HepG2 (cell line): ENCODE measurements around the gene MAPK6. TPM values are rescaled to one million over a fixed set of nuclear protein-coding genes. Genes with fewer than 3 reads are reported as not detected.

Experiments used
- AFF4 ChIP-seq: sonication (generic); formaldehyde crosslinking; IDR thresholded peaks from 2 replicates; pipeline ENCODE4 v1.4.0; 2020; ENCODE audit warnings: missing genetic modification reagents
- AHR ChIP-seq: IDR thresholded peaks from 2 replicates; pipeline ENCODE4 v1.6.1; 2018; ENCODE audit warnings: missing genetic modification reagents, missing compliant biosample characterization
- ARID3A ChIP-seq: IDR thresholded peaks from 2 replicates; pipeline ENCODE4 v1.6.1; 2012; ENCODE audit warnings: low read depth, low read length, improper control_type of control experiment
- ATF4 ChIP-seq, 2 experiments: fragments of 450-650 bp in 1 of 2; sonication (generic) in 1 of 2; formaldehyde crosslinking; IDR thresholded peaks; 2 replicates each; pipeline versions ENCODE4 v1.5.0 to v1.8.0; 2020 to 2022; ENCODE audit warnings: mild to moderate bottlenecking in 1 of 2, missing genetic modification reagents in 1 of 2
- CHD4 ChIP-seq: fragments of 200-600 bp; sonication (generic); IDR thresholded peaks from 2 replicates; pipeline ENCODE4 v1.7.0; 2017; ENCODE audit warnings: mild to moderate bottlenecking, low read length, borderline replicate concordance
- DNMT3B ChIP-seq: conservative IDR thresholded peaks from 2 replicates; pipeline ENCODE4 v1.6.1; 2016; ENCODE audit warnings: missing biosample characterization, control low read depth
- ESRRA ChIP-seq: sonication (generic); formaldehyde crosslinking; IDR thresholded peaks from 2 replicates; pipeline ENCODE4 v1.5.1; 2020; ENCODE audit warnings: mild to moderate bottlenecking, low read depth, missing genetic modification reagents
- FIP1L1 ChIP-seq: fragments of 200-400 bp; formaldehyde crosslinking; IDR thresholded peaks from 2 replicates; pipeline ENCODE4 v1.6.1; 2018; ENCODE audit warnings: low read depth, mild to moderate bottlenecking, low read length, moderate library complexity, borderline replicate concordance; ENCODE audit not compliant: insufficient read depth
- GTF2F1 ChIP-seq: fragments of 150-350 bp; IDR thresholded peaks from 2 replicates; pipeline ENCODE4 v1.6.1; 2014; ENCODE audit warnings: low read length
- KLF12 ChIP-seq: sonication (generic); formaldehyde crosslinking; IDR thresholded peaks from 2 replicates; pipeline ENCODE4 v1.4.0; 2020; ENCODE audit warnings: missing genetic modification reagents, borderline replicate concordance
- LBX2 ChIP-seq: sonication (generic); formaldehyde crosslinking; IDR thresholded peaks from 2 replicates; pipeline ENCODE4 v1.5.0; 2020; ENCODE audit warnings: missing genetic modification reagents, mild to moderate bottlenecking, borderline replicate concordance
- MEIS1 ChIP-seq: sonication (generic); formaldehyde crosslinking; IDR thresholded peaks from 2 replicates; pipeline ENCODE4 v1.9.0; 2021; ENCODE audit warnings: mild to moderate bottlenecking, missing genetic modification reagents, moderate library complexity, borderline replicate concordance
- MIXL1 ChIP-seq: IDR thresholded peaks from 2 replicates; pipeline ENCODE4 v1.6.1; 2016
- MXI1 ChIP-seq: IDR thresholded peaks from 3 replicates; pipeline ENCODE4 v1.6.1; 2012; ENCODE audit warnings: low read depth, low read length, inconsistent platforms, borderline replicate concordance
- PLRG1 ChIP-seq: fragments of 450-650 bp; conservative IDR thresholded peaks from 2 replicates; pipeline ENCODE4 v1.6.1; 2016
- REPIN1 ChIP-seq: sonication (generic); formaldehyde crosslinking; IDR thresholded peaks from 2 replicates; pipeline ENCODE4 v1.8.0; 2022; ENCODE audit warnings: missing genetic modification reagents, low read depth, mild to moderate bottlenecking, borderline replicate concordance
- RFXAP ChIP-seq: sonication (generic); formaldehyde crosslinking; IDR thresholded peaks from 2 replicates; pipeline ENCODE4 v1.4.0; 2020; ENCODE audit warnings: missing genetic modification reagents, borderline replicate concordance
- RXRA ChIP-seq: sonication (generic); formaldehyde crosslinking; IDR thresholded peaks from 2 replicates; pipeline ENCODE4 v1.5.1; 2020; ENCODE audit warnings: missing genetic modification reagents
- SOX13 ChIP-seq, 3 experiments: fragments of 450-650 bp in 1 of 3; sonication (generic) in 1 of 3; formaldehyde crosslinking in 1 of 3; IDR thresholded peaks in 2 of 3; conservative IDR thresholded peaks in 1 of 3; 2 replicates each; pipeline versions ENCODE4 v1.5.0 to v1.6.1; 2016 to 2020; ENCODE audit warnings: antibody characterized with exemption in 1 of 3, mild to moderate bottlenecking in 1 of 3, missing compliant biosample characterization in 1 of 3, missing genetic modification reagents in 1 of 3, moderate library complexity in 1 of 3
- TEAD2 ChIP-seq: sonication (generic); formaldehyde crosslinking; IDR thresholded peaks from 2 replicates; pipeline ENCODE4 v1.9.0; 2021; ENCODE audit warnings: missing genetic modification reagents
- ZNF282 ChIP-seq: fragments of 450-650 bp; IDR thresholded peaks from 2 replicates; pipeline ENCODE4 v1.6.1; 2018; ENCODE audit not compliant: partially characterized antibody
- ZNF33B ChIP-seq: sonication (generic); formaldehyde crosslinking; IDR thresholded peaks from 2 replicates; pipeline ENCODE4 v1.5.1; 2020; ENCODE audit warnings: mild to moderate bottlenecking, missing genetic modification reagents
- ZNF557 ChIP-seq: sonication (generic); formaldehyde crosslinking; IDR thresholded peaks from 2 replicates; pipeline ENCODE4 v1.4.0; 2020; ENCODE audit warnings: missing genetic modification reagents
- polyA plus RNA-seq, 8 experiments: library from polyadenylated mRNA; depleted of rRNA in 3 of 8; stranded (reverse) in 7 of 8; unstranded in 1 of 8; fragments of >200 nt; fragmentation: Illumina TruSeq in 4 of 8; extraction: Trizol in 4 of 8; gene quantifications; 2 replicates each; pipeline versions ENCODE4 v1.2.1 to v1.2.3, GENCODE V29; 2011 to 2016; ENCODE audit warnings: low read depth in 4 of 8, missing spikeins in 1 of 8, mixed read lengths in 1 of 8; ENCODE audit not compliant: insufficient read depth in 1 of 8
- total RNA-seq, 5 experiments: library from RNA; depleted of rRNA; stranded (reverse); fragments of >200 nt; fragmentation: Illumina TruSeq; extraction: Trizol; gene quantifications; 2 replicates each; pipeline ENCODE4 v1.2.3, GENCODE V29; 2016; ENCODE audit warnings: low read depth in 1 of 5

The MAPK6 gene
- total and polyA plus RNA-seq, 2 of the 13 experiments (the other 11 are each of a cell fraction or from before 2014, with no cell fraction given) = 89.5 to 99.7 TPM

- TF ChIP-seq SOX13 (IDR thresholded peaks at IDR 0.05) = no peak
- TF ChIP-seq SOX13 (CRISPR knock-in tag; conservative IDR thresholded peaks at IDR 0.05 in 1 of 2, IDR thresholded peaks at IDR 0.05 in 1 of 2) = peak in 1 of 2 experiments; percentile 81; a peak in 2 of 4 replicates
- TF ChIP-seq MIXL1 (CRISPR knock-in tag) = no peak
- TF ChIP-seq GTF2F1 = no peak
- TF ChIP-seq KLF12 = peak; percentile 74; the same call in 1 of the 2 replicates
- TF ChIP-seq RXRA (CRISPR knock-in tag) = peak; percentile 78; the same call in 1 of the 2 replicates
- peak; percentile 62; the same call in 1 of the 2 replicates for TF ChIP-seq CHD4
- peak; percentile 79 for TF ChIP-seq ESRRA
- TF ChIP-seq MEIS1 (CRISPR knock-in tag) = no peak
- peak; percentile 35; the same call in 1 of the 2 replicates for TF ChIP-seq ARID3A
- no peak; the same call in 1 of the 2 replicates for TF ChIP-seq AHR (CRISPR knock-in tag)
- TF ChIP-seq AFF4 (CRISPR knock-in tag) = no peak
- no peak for TF ChIP-seq PLRG1
- TF ChIP-seq ZNF557 = 0 out of 2 replicates have a peak, but pooled peaks have one; percentile 27
- peak; percentile 58; the same call in 1 of the 2 replicates for TF ChIP-seq TEAD2
- TF ChIP-seq ZNF282 = no peak
- TF ChIP-seq DNMT3B (CRISPR knock-in tag) = 0 out of 2 replicates have a peak, but pooled peaks have one; percentile 56
- TF ChIP-seq ZNF33B = peak; percentile 91; the same call in 1 of the 2 replicates
- TF ChIP-seq ATF4 (CRISPR knock-in tag; IDR thresholded peaks at IDR 0.05) = peak in 1 of 2 experiments; percentile 78; a peak in 2 of 4 replicates
- TF ChIP-seq LBX2 (CRISPR knock-in tag) = peak; percentile 86; the same call in 1 of the 2 replicates
- 0 out of 2 replicates have a peak, but pooled peaks have one; percentile 35 for TF ChIP-seq FIP1L1
- peak; percentile 79; the same call in 1 of the 3 replicates for TF ChIP-seq MXI1
- peak; percentile 92 for TF ChIP-seq REPIN1 (CRISPR knock-in tag)
- peak; percentile 47; the same call in 1 of the 2 replicates for TF ChIP-seq RFXAP (CRISPR knock-in tag)
These were observed at the start of gene MAPK6 (continued) for GRCh38 chr15:52018693-52019393.
